Thymus (tissue), 11 donors: ENCODE results near the gene TAF13. TPM values are rescaled to one million over a fixed set of nuclear protein-coding genes. Genes with fewer than 3 reads are reported as not detected.
A peak's percentile ranks its signal among the peaks of the same experiment; 100 is the strongest.

Experiments used
- DNase-seq, 9 donors: peaks; one replicate each; pipeline ENCODE4 v3.0.0-alpha.2; 2013; ENCODE audit warnings: low spot score in 9 of 9, low read depth in 6 of 9, missing footprints in 1 of 9
- H3K27ac ChIP-seq, 2 donors: one replicate each; pipeline ENCODE4 v1.5.1; 2013; ENCODE audit warnings: control low read depth in 1 of 2, low read depth in 1 of 2, low read length in 1 of 2, mild to moderate bottlenecking in 1 of 2, moderate library complexity in 1 of 2
- H3K27me3 ChIP-seq, 2 donors: one replicate each; pipeline ENCODE4 v1.5.1; 2013; ENCODE audit warnings: low read length in 1 of 2; ENCODE audit not compliant: control insufficient read depth in 2 of 2, insufficient read depth in 1 of 2
- H3K36me3 ChIP-seq, 2 donors: one replicate each; pipeline ENCODE4 v1.5.1; 2013; ENCODE audit warnings: low read length in 1 of 2, mild to moderate bottlenecking in 1 of 2, moderate library complexity in 1 of 2; ENCODE audit not compliant: control insufficient read depth in 2 of 2, insufficient read depth in 2 of 2
- H3K4me1 ChIP-seq, 2 donors: one replicate each; pipeline ENCODE4 v1.5.1; 2013; ENCODE audit warnings: low read length in 2 of 2; ENCODE audit not compliant: control insufficient read depth in 2 of 2, insufficient read depth in 2 of 2
- H3K4me3 ChIP-seq, 2 donors: one replicate each; pipeline ENCODE4 v1.5.1; 2013; ENCODE audit warnings: low read length in 2 of 2, control low read depth in 1 of 2, mild to moderate bottlenecking in 1 of 2
- H3K9me3 ChIP-seq, 2 donors: one replicate each; pipeline ENCODE4 v1.5.1; 2013; ENCODE audit warnings: low read length in 1 of 2, mild to moderate bottlenecking in 1 of 2; ENCODE audit not compliant: control insufficient read depth in 2 of 2, insufficient read depth in 1 of 2
- WGBS: extraction: QIAGEN DNeasy Blood & Tissue Kit; methylation state at CpG from one replicate; pipeline ENCODE4 v1.1.7; 2013; 5-methylcytosine and 5-hydroxymethylcytosine counted together
- polyA plus RNA-seq: library from polyadenylated mRNA; stranded (reverse); fragments of 200-250 nt; gene quantifications from one replicate; pipeline ENCODE4 v1.2.3, GENCODE V29; 2013
- total RNA-seq: library from RNA; stranded (reverse); fragments of 120-200 nt; gene quantifications from one replicate; pipeline ENCODE4 v1.2.4, GENCODE V29; 2013
- donor health status: healthy.

The TAF13 gene
- total and polyA plus RNA-seq, 2 donors, result 14.8 to 40.6 TPM

GRCh38 chr1:109112652-109113285 is 37.0 kb upstream of the TAF13 start:
- peaks cover 29 to 62% of the 10 kb centered on the region in 2 donors for H3K27me3 ChIP-seq
- DNase-seq, result peak in 6 of 9 donors; percentile 70 to 88 (median 80)
- H3K4me3 ChIP-seq, result peak overlapping the region in 1 of 2 donors; percentile 33
- no peak overlapping the region for H3K27ac ChIP-seq
- WGBS, result 6% methylated on average over 31 of the region's 31 CpGs
- no peaks in the 10 kb centered on the region for H3K9me3 ChIP-seq
- H3K4me1 ChIP-seq, result peaks cover 23% of the 10 kb centered on the region in 2 donors
- H3K36me3 ChIP-seq, result no peaks in the 10 kb centered on the region

- DNase-seq, result peak in 5 of 9 donors; percentile 10 to 54 (median 18)
- no peak overlapping the region for H3K4me3 ChIP-seq
- H3K27ac ChIP-seq, result no peak overlapping the region
- H3K36me3 ChIP-seq, result no peaks in the 10 kb centered on the region
- no peaks in the 10 kb centered on the region for H3K9me3 ChIP-seq
- H3K27me3 ChIP-seq, result peaks cover 29 to 60% of the 10 kb centered on the region in 2 donors
- H3K4me1 ChIP-seq, result peaks cover 23% of the 10 kb centered on the region in 2 donors
- WGBS, result 34% methylated on average over 10 of the region's 10 CpGs
These were observed 36.4 kb upstream of the TAF13 start for GRCh38 chr1:109112056-109112651.

GRCh38 chr1:109111386-109112055 is 35.7 kb upstream of the TAF13 start:
- no peaks in the 10 kb centered on the region for H3K9me3 ChIP-seq
- H3K27ac ChIP-seq, result no peak overlapping the region
- peaks cover 23% of the 10 kb centered on the region in 2 donors for H3K4me1 ChIP-seq
- H3K36me3 ChIP-seq, result no peaks in the 10 kb centered on the region
- peaks cover 29 to 54% of the 10 kb centered on the region in 2 donors for H3K27me3 ChIP-seq
- 82% methylated on average over 5 of the region's 5 CpGs for WGBS
- no peak for DNase-seq
- H3K4me3 ChIP-seq, result no peak overlapping the region

- Histone ChIP-seq H3K4me1 (peaks cover 23% of the 10 kb centered on the region in 2 donors), H3K9me3 (no peaks in the 10 kb centered on the region), H3K4me3 (no peak overlapping the region), H3K36me3 (no peaks in the 10 kb centered on the region), H3K27ac (no peak overlapping the region), H3K27me3 (peaks cover 22 to 38% of the 10 kb centered on the region in 2 donors)
- WGBS, result 72% methylated on average over 3 of the region's 3 CpGs
- no peak for DNase-seq
These were observed 34.1 kb upstream of the TAF13 start for GRCh38 chr1:109109906-109110305.

GRCh38 chr1:109107785-109108184 is 32.0 kb upstream of the TAF13 start:
- DNase-seq, result no peak
- Histone ChIP-seq H3K4me3 (no peak overlapping the region), H3K9me3 (no peaks in the 10 kb centered on the region), H3K27me3 (peaks cover 4 to 17% of the 10 kb centered on the region in 2 donors), H3K4me1 (peaks cover 7% of the 10 kb centered on the region in 2 donors), H3K36me3 (no peaks in the 10 kb centered on the region), H3K27ac (no peak overlapping the region)
- WGBS, result 98% methylated on average over 7 of the region's 7 CpGs

GRCh38 chr1:109105881-109106280 is 30.1 kb upstream of the TAF13 start:
- no peaks in the 10 kb centered on the region for H3K9me3 ChIP-seq
- no peak for DNase-seq
- H3K4me1 ChIP-seq, result peaks cover 2 to 3% of the 10 kb centered on the region in 2 donors
- H3K27ac ChIP-seq, result no peak overlapping the region
- 73% methylated on average over 4 of the region's 4 CpGs for WGBS
- H3K4me3 ChIP-seq, result no peak overlapping the region
- no peaks in the 10 kb centered on the region for H3K36me3 ChIP-seq
- peaks cover 0 to 3% of the 10 kb centered on the region in 2 donors for H3K27me3 ChIP-seq

- no peak for DNase-seq
- Histone ChIP-seq H3K36me3 (no peaks in the 10 kb centered on the region), H3K4me1 (peaks cover 2 to 6% of the 10 kb centered on the region in 2 donors), H3K27me3 (no peaks in the 10 kb centered on the region), H3K9me3 (no peaks in the 10 kb centered on the region), H3K27ac (no peak overlapping the region), H3K4me3 (no peak overlapping the region)
- WGBS, result 97% methylated on average over 20 of the region's 20 CpGs
These were observed 28.8 kb upstream of the TAF13 start for GRCh38 chr1:109104364-109105151.

GRCh38 chr1:109099938-109100773 is 24.4 kb upstream of the TAF13 start:
- H3K4me3 ChIP-seq, result peak overlapping the region; percentile 74 to 85
- peak; percentile 88 to 99 (median 96) for DNase-seq
- peak overlapping the region; percentile 87 to 89 for H3K27ac ChIP-seq
- WGBS, result under 1% methylated on average over 77 of the region's 77 CpGs
- no peaks in the 10 kb centered on the region for H3K27me3 ChIP-seq
- peaks cover 3 to 7% of the 10 kb centered on the region in 2 donors for H3K36me3 ChIP-seq
- no peaks in the 10 kb centered on the region for H3K9me3 ChIP-seq
- H3K4me1 ChIP-seq, result peaks cover 2 to 7% of the 10 kb centered on the region in 2 donors
